Endothelial cell of umbilical vein (primary cell): ENCODE data around the gene CKS2. TPM values are rescaled to one million over a fixed set of nuclear protein-coding genes. Genes with fewer than 3 reads are reported as not detected.

Experiments used
- BruUV-seq: library from RNA; stranded (reverse); fragments of 400-500 nt; replicated peaks from 2 replicates; lab custom pipeline; 2021; lab: Mats Ljungman, UMichigan
- CTCF ChIA-PET: fragments of 300-600, 350-600 bp; sonication (Branson Sonifier 250); formaldehyde crosslinking; loops from one replicate; lab custom pipeline; 2021; ENCODE audit warnings: antibody characterized with exemption, inconsistent platforms; lab: Charles Lee
- POLR2A ChIA-PET: fragments of 300-600, 350-600 bp; sonication (Branson Sonifier 250); formaldehyde crosslinking; loops from one replicate; lab custom pipeline; 2021; ENCODE audit warnings: antibody characterized with exemption, inconsistent platforms; lab: Charles Lee
- DNase-seq: peaks from one replicate; pipeline ENCODE4 v3.0.0-alpha.2; 2011; ENCODE audit warnings: low read depth, low spot score
- FAIRE-seq: peaks from 2 replicates; lab custom pipeline; 2011; peaks lifted over from hg19 to GRCh38; lab: Jason Lieb, UNC
- H2AFZ ChIP-seq: 2 replicates; pipeline ENCODE4 v1.6.0; 2012; ENCODE audit warnings: low read depth, low read length, control low read depth, inconsistent platforms
- H3K27ac ChIP-seq: 2 replicates; pipeline ENCODE4 v1.5.1; 2011; ENCODE audit warnings: low read depth, mild to moderate bottlenecking, control low read depth, low read length, moderate library complexity; ENCODE audit not compliant: insufficient read depth
- H3K27me3 ChIP-seq, 2 experiments: 2 replicates each; pipeline versions ENCODE4 v1.6.0 to v1.6.1; 2011; ENCODE audit warnings: low read length in 2 of 2, mixed read lengths in 1 of 2; ENCODE audit not compliant: control insufficient read depth in 2 of 2, insufficient read depth in 2 of 2
- H3K36me3 ChIP-seq, 2 experiments: 2 replicates in 1 of 2; 3 replicates in 1 of 2; pipeline ENCODE4 v1.5.1; 2011; ENCODE audit warnings: low read length in 2 of 2, mild to moderate bottlenecking in 1 of 2, moderate library complexity in 1 of 2; ENCODE audit not compliant: control insufficient read depth in 2 of 2, insufficient read depth in 2 of 2; ENCODE audit errors: extremely low read depth in 1 of 2
- H3K4me1 ChIP-seq: 3 replicates; pipeline ENCODE4 v1.5.1; 2011; ENCODE audit warnings: mild to moderate bottlenecking, low read length; ENCODE audit not compliant: control insufficient read depth, insufficient read depth; ENCODE audit errors: extremely low read depth
- H3K4me2 ChIP-seq: 2 replicates; pipeline ENCODE4 v1.6.1; 2011; ENCODE audit warnings: low read length, control low read depth, mixed read lengths; ENCODE audit not compliant: insufficient read depth
- H3K4me3 ChIP-seq, 3 experiments: fragments of 200-600 bp in 1 of 3; sonication (generic), shearing (Covaris generic) in 1 of 3; replicated peaks in 1 of 3; 2 replicates each; pipeline ENCODE4 v1.5.1; 2011 to 2016; ENCODE audit warnings: control low read depth in 3 of 3, low read length in 3 of 3, mild to moderate bottlenecking in 2 of 3, inconsistent platforms in 1 of 3, low read depth in 1 of 3, moderate library complexity in 1 of 3; ENCODE audit not compliant: insufficient read depth in 1 of 3
- H3K79me2 ChIP-seq: 2 replicates; pipeline ENCODE4 v1.6.0; 2012; ENCODE audit warnings: low read length, inconsistent platforms; ENCODE audit not compliant: control insufficient read depth, insufficient read depth
- H3K9ac ChIP-seq: replicated peaks from 2 replicates; pipeline ENCODE3; 2011; ENCODE audit warnings: low read length, control low read depth; ENCODE audit not compliant: insufficient read depth; ENCODE audit errors: extremely low read depth
- H3K9me1 ChIP-seq: replicated peaks from 3 replicates; pipeline ENCODE4 v1.6.0; 2011; ENCODE audit warnings: mild to moderate bottlenecking, low read length; ENCODE audit not compliant: control insufficient read depth, insufficient read depth; ENCODE audit errors: extremely low read depth
- H3K9me3 ChIP-seq: replicated peaks from 2 replicates; pipeline ENCODE4 v1.5.1; 2012; ENCODE audit warnings: low read length, inconsistent platforms; ENCODE audit not compliant: control insufficient read depth, insufficient read depth
- H4K20me1 ChIP-seq: replicated peaks from 2 replicates; pipeline ENCODE3; 2011; ENCODE audit warnings: mild to moderate bottlenecking, low read length; ENCODE audit not compliant: control insufficient read depth, insufficient read depth; ENCODE audit errors: extremely low read depth
- CTCF ChIP-seq, 2 donors: IDR thresholded peaks; 1 replicate in 1 of 2; 2 replicates in 1 of 2; pipeline ENCODE4 v1.5.1; 2011; ENCODE audit warnings: low read length in 2 of 2, mild to moderate bottlenecking in 2 of 2, moderate library complexity in 2 of 2, control low read depth in 1 of 2, inconsistent platforms in 1 of 2, low read depth in 1 of 2; ENCODE audit not compliant: insufficient read depth in 1 of 2; ENCODE audit errors: extremely low read depth in 1 of 2
- EZH2 ChIP-seq: IDR thresholded peaks from 2 replicates; pipeline ENCODE4 v1.6.1; 2012; ENCODE audit warnings: borderline replicate concordance, low read depth, mild to moderate bottlenecking, moderate library complexity, low read length, inconsistent platforms; ENCODE audit not compliant: severe bottlenecking
- FOS ChIP-seq: IDR thresholded peaks from 2 replicates; pipeline ENCODE4 v1.6.1; 2011; ENCODE audit warnings: mild to moderate bottlenecking, low read length, moderate library complexity, borderline replicate concordance; ENCODE audit not compliant: insufficient read depth
- GATA2 ChIP-seq: IDR thresholded peaks from 2 replicates; pipeline ENCODE4 v1.7.0; 2011; ENCODE audit warnings: low read depth, mild to moderate bottlenecking, moderate library complexity, mixed read lengths, low read length; ENCODE audit not compliant: insufficient read length, insufficient read depth
- JUN ChIP-seq: IDR thresholded peaks from 2 replicates; pipeline ENCODE4 v1.6.1; 2011; ENCODE audit warnings: borderline replicate concordance, low read depth; ENCODE audit not compliant: insufficient read length, insufficient read depth
- MYC ChIP-seq: IDR thresholded peaks from one replicate; pipeline ENCODE4 v1.6.1; 2011; ENCODE audit warnings: mild to moderate bottlenecking, low read depth, low read length
- POLR2A ChIP-seq: IDR thresholded peaks from 2 replicates; pipeline ENCODE4 v1.6.1; 2012; ENCODE audit warnings: low read depth, mild to moderate bottlenecking, control low read depth, low read length
- POLR2AphosphoS5 ChIP-seq: IDR thresholded peaks from 2 replicates; pipeline ENCODE4 v1.6.1; 2012; ENCODE audit warnings: low read depth, mild to moderate bottlenecking, control low read depth, low read length, moderate library complexity; ENCODE audit not compliant: insufficient read depth
- dilution Hi-C: fragments of 300-500 bp; cut with MboI; formaldehyde crosslinking; loops from one replicate; pipeline ENCODE4 v1.15.0; 2019; ENCODE audit warnings: low sequenced_read_pairs; ENCODE audit not compliant: extremely low pct_ligation_motif_present
- intact Hi-C: fragments of 100-400 bp; cut with micrococcal nuclease; formaldehyde crosslinking; loops from one replicate; pipeline ENCODE4 v1.10.0; 2022
- polyA plus RNA-seq, 4 experiments: library from polyadenylated mRNA; depleted of rRNA in 3 of 4; stranded (reverse) in 3 of 4; unstranded in 1 of 4; fragments of >200 nt; gene quantifications; 2 replicates each; pipeline versions ENCODE4 v1.2.1 to v1.2.3, GENCODE V29; 2011 to 2012; ENCODE audit warnings: missing spikeins in 1 of 4
- total RNA-seq: library from RNA; stranded (reverse); gene quantifications from 2 replicates; pipeline ENCODE4 v1.2.3, GENCODE V29; 2021
- TF ChIP-seq, protein P1 (sequence below): IDR thresholded peaks from 2 replicates; pipeline ENCODE4 v1.6.1; 2011; ENCODE audit not compliant: insufficient read depth, insufficient read length

CKS2 gene
- total and polyA plus RNA-seq, 2 donors (not counting 3 experiments of a cell fraction or from before 2014, with no cell fraction given), result 153 to 269 TPM

DNA sequence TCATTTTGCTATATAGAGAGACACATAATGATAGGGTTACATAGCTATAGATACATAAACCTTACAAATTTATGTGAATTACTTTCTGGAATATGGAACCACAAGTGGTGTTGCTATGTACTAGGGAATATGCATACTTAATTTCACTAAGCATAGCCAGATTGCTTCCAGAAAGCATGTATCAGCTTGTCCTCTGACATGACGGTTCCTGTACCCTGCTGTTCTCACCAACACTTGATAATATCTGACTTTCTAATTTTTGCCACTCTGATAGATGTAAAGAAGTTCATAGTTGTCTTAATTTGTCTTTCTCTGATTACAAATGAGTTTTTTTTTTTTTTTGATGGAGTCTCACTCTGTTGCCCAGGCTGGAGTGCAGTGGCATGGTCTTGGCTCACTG lies 18.0 kb upstream of the CKS2 start:
- no TSS peak for BruUV-seq
- H3K27me3 ChIP-seq, result no peaks in the 10 kb centered on the region
- DNase-seq, result no peak
- no peaks in the 10 kb centered on the region for H3K9me1 ChIP-seq
- H3K9ac ChIP-seq, result no peak overlapping the region
- POLR2A ChIA-PET, result no interaction called here
- H3K4me3 ChIP-seq, result no peak overlapping the region
- dilution Hi-C loops (no loop called here), intact Hi-C loops (no loop called here)
- CTCF ChIA-PET, result interaction anchor here (1.2 kb wide), 1 partner anchor 14 kb away, joined by 7 read pairs; no protein-coding TSS in a partner anchor
- H3K79me2 ChIP-seq, result no peaks in the 10 kb centered on the region
- no peaks in the 10 kb centered on the region for H4K20me1 ChIP-seq
- no peak overlapping the region for H2AFZ ChIP-seq
- TF ChIP-seq POLR2AphosphoS5 (no peak), EZH2 (no peak), JUN (no peak), CTCF (IDR thresholded peaks at IDR 0.05; ENCODE audit: extremely low read depth in 1 of 2, insufficient read depth in 1 of 2, low read depth in 1 of 2, low read length in 2 of 2) (no peak), FOS (no peak), GATA2 (no peak), POLR2A (no peak), MYC (no peak)
- TF ChIP-seq, protein P1, sequence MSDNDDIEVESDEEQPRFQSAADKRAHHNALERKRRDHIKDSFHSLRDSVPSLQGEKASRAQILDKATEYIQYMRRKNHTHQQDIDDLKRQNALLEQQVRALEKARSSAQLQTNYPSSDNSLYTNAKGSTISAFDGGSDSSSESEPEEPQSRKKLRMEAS, result no peak
- H3K9me3 ChIP-seq, result no peaks in the 10 kb centered on the region
- no peak overlapping the region for H3K4me2 ChIP-seq
- no peak for FAIRE-seq
- H3K36me3 ChIP-seq, result no peaks in the 10 kb centered on the region
- H3K27ac ChIP-seq, result no peak overlapping the region
- H3K4me1 ChIP-seq, result no peaks in the 10 kb centered on the region
